Astrocyte (in vitro differentiated cells and primary cell): ENCODE measurements around the gene PINLYP. TPM values are rescaled to one million over a fixed set of nuclear protein-coding genes. Genes with fewer than 3 reads are reported as not detected.

Experiments
- DNase-seq: peaks from one replicate; pipeline ENCODE4 v3.0.0-alpha.2; 2010; ENCODE audit warnings: low read depth
- FAIRE-seq: peaks from 2 replicates; lab custom pipeline; 2011; peaks lifted over from hg19 to GRCh38; lab: Jason Lieb, UNC
- H2AFZ ChIP-seq: 2 replicates; pipeline ENCODE4 v1.6.0; 2012; ENCODE audit warnings: low read depth, low read length, inconsistent platforms
- H3K27ac ChIP-seq: 2 replicates; pipeline ENCODE4 v1.5.1; 2011; ENCODE audit warnings: low read depth, low read length, inconsistent platforms
- H3K27me3 ChIP-seq: 2 replicates; pipeline ENCODE4 v1.6.0; 2011; ENCODE audit warnings: low read length, inconsistent platforms; ENCODE audit not compliant: insufficient read depth
- H3K36me3 ChIP-seq: 2 replicates; pipeline ENCODE4 v1.5.1; 2011; ENCODE audit warnings: low read length, inconsistent platforms; ENCODE audit not compliant: insufficient read depth
- H3K4me1 ChIP-seq: 2 replicates; pipeline ENCODE4 v1.5.1; 2011; ENCODE audit warnings: low read length, inconsistent platforms; ENCODE audit not compliant: insufficient read depth
- H3K4me2 ChIP-seq: 2 replicates; pipeline ENCODE4 v1.6.0; 2012; ENCODE audit warnings: low read length, inconsistent platforms
- H3K4me3 ChIP-seq: 2 replicates; pipeline ENCODE4 v1.5.1; 2011; ENCODE audit warnings: low read depth, mild to moderate bottlenecking, low read length, inconsistent platforms; ENCODE audit not compliant: insufficient read depth
- H3K79me2 ChIP-seq: 2 replicates; pipeline ENCODE4 v1.6.0; 2012; ENCODE audit warnings: mild to moderate bottlenecking, low read length, inconsistent platforms; ENCODE audit not compliant: insufficient read depth
- H3K9ac ChIP-seq: 2 replicates; pipeline ENCODE4 v1.6.0; 2012; ENCODE audit warnings: mild to moderate bottlenecking, low read length, inconsistent platforms
- H3K9me3 ChIP-seq: 2 replicates; pipeline ENCODE4 v1.5.1; 2012; ENCODE audit warnings: low read depth, mild to moderate bottlenecking, low read length, inconsistent platforms; ENCODE audit not compliant: insufficient read depth
- H4K20me1 ChIP-seq: 2 replicates; pipeline ENCODE4 v1.6.0; 2012; ENCODE audit warnings: low read length, inconsistent platforms; ENCODE audit not compliant: insufficient read depth
- H3K27ac Mint-ChIP-seq: one replicate; pipeline ENCODE4 v1.8.0; 2021; ENCODE audit warnings: mild to moderate bottlenecking, mixed read lengths; ENCODE audit not compliant: unreplicated experiment
- H3K27me3 Mint-ChIP-seq: one replicate; pipeline ENCODE4 v1.8.0; 2021; ENCODE audit warnings: low read depth, mixed read lengths; ENCODE audit not compliant: unreplicated experiment
- H3K36me3 Mint-ChIP-seq: one replicate; pipeline ENCODE4 v1.8.0; 2021; ENCODE audit warnings: low read depth, mixed read lengths; ENCODE audit not compliant: unreplicated experiment
- H3K4me1 Mint-ChIP-seq: one replicate; pipeline ENCODE4 v1.8.0; 2021; ENCODE audit warnings: low read depth, mixed read lengths; ENCODE audit not compliant: unreplicated experiment
- H3K4me3 Mint-ChIP-seq: one replicate; pipeline ENCODE4 v1.8.0; 2021; ENCODE audit warnings: mild to moderate bottlenecking, moderate library complexity, mixed read lengths; ENCODE audit not compliant: unreplicated experiment
- H3K9me3 Mint-ChIP-seq: one replicate; pipeline ENCODE4 v1.8.0; 2021; ENCODE audit warnings: mild to moderate bottlenecking, mixed read lengths; ENCODE audit not compliant: unreplicated experiment
- EZH2 ChIP-seq: IDR thresholded peaks from 2 replicates; pipeline ENCODE4 v1.6.1; 2012; ENCODE audit warnings: mild to moderate bottlenecking, low read length, inconsistent platforms; ENCODE audit not compliant: insufficient read depth
- total RNA-seq: library from RNA; stranded (reverse); gene quantifications from 2 replicates; pipeline ENCODE4 v1.2.1, GENCODE V29; 2021
- TF ChIP-seq, protein P1 (sequence below): IDR thresholded peaks from 2 replicates; pipeline ENCODE4 v1.5.1; 2011; ENCODE audit warnings: low read depth, mild to moderate bottlenecking, inconsistent platforms, low read length, moderate library complexity; ENCODE audit not compliant: insufficient read depth

Gene PINLYP
- total RNA-seq, 1 donor from 2014 or later, result 0.30 TPM

DNA sequence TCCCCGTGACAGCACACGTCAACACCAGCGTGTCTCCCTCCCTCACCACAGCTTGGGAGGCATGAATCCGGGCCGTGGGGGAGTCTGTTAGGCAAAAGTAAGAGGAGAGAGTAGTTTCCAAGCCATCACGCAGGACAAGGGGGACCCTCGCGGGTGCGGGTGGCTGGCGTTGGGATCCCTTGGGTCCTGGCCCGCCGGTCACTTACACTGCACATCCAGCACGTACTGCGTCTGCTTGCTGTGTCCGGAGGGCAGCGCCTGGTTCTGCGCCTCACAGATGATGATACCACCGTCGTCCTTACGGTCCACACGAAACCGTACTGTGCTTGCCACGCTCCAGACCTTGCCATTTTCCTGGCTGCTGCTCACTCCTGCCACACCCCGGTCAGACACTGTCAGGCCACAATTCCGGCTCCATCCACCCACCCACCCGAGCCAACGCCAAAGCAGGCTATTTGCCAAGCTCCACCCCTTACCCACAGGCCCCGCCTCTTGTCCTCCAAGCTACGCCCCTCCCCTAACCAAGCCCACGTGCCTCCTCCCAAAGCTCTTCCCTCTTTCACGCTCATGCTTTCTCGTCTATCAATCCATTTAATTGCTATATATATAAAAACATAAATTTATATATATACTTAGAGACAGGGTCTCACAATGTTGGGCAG is 50.4 kb downstream of the PINLYP start:
- Mint-ChIP-seq H3K27me3 (no peaks in the 10 kb centered on the region), H3K36me3 (peaks cover 4% of the 10 kb centered on the region), H3K4me1 (no peaks in the 10 kb centered on the region), H3K4me3 (no peak overlapping the region), H3K9me3 (no peaks in the 10 kb centered on the region), H3K27ac (no peak overlapping the region)
- no peak for TF ChIP-seq EZH2
- TF ChIP-seq, protein P1, sequence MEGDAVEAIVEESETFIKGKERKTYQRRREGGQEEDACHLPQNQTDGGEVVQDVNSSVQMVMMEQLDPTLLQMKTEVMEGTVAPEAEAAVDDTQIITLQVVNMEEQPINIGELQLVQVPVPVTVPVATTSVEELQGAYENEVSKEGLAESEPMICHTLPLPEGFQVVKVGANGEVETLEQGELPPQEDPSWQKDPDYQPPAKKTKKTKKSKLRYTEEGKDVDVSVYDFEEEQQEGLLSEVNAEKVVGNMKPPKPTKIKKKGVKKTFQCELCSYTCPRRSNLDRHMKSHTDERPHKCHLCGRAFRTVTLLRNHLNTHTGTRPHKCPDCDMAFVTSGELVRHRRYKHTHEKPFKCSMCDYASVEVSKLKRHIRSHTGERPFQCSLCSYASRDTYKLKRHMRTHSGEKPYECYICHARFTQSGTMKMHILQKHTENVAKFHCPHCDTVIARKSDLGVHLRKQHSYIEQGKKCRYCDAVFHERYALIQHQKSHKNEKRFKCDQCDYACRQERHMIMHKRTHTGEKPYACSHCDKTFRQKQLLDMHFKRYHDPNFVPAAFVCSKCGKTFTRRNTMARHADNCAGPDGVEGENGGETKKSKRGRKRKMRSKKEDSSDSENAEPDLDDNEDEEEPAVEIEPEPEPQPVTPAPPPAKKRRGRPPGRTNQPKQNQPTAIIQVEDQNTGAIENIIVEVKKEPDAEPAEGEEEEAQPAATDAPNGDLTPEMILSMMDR, result no peak
- H3K36me3 ChIP-seq, result no peaks in the 10 kb centered on the region
- no peaks in the 10 kb centered on the region for H3K4me1 ChIP-seq
- no peak overlapping the region for H3K4me3 ChIP-seq
- H2AFZ ChIP-seq, result no peak overlapping the region
- H3K27ac ChIP-seq, result no peak overlapping the region
- no peak overlapping the region for H3K9ac ChIP-seq
- no peaks in the 10 kb centered on the region for H3K79me2 ChIP-seq
- H4K20me1 ChIP-seq, result no peaks in the 10 kb centered on the region
- H3K27me3 ChIP-seq, result no peaks in the 10 kb centered on the region
- H3K9me3 ChIP-seq, result no peaks in the 10 kb centered on the region
- FAIRE-seq (no peak), DNase-seq (no peak)
- no peak overlapping the region for H3K4me2 ChIP-seq

DNA sequence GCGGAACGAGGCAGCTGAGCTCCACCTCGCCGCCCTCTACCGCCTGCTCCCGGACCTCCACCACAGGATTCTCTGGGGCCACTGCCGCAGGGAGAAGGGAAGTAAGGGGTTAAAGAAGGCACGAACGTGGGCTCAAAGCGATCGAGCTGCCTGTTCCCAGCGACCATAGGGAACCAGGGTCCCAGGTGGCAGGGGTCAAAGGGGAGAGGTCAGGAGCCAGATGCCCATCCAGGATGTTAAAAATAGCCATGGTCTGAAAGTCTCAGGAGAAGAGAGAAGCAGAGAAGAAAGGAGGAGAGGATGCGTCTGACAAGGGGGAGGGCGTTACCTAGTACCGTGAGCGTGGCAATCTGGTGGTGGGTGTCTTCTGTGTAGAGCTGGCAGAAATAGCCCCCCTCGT is 51.2 kb downstream of the PINLYP start:
- no peak overlapping the region for H3K9ac ChIP-seq
- H3K79me2 ChIP-seq, result no peaks in the 10 kb centered on the region
- no peak for FAIRE-seq
- Mint-ChIP-seq H3K4me1 (no peaks in the 10 kb centered on the region), H3K9me3 (no peaks in the 10 kb centered on the region), H3K27me3 (no peaks in the 10 kb centered on the region), H3K27ac (no peak overlapping the region), H3K36me3 (peaks cover 4% of the 10 kb centered on the region), H3K4me3 (no peak overlapping the region)
- H3K9me3 ChIP-seq, result no peaks in the 10 kb centered on the region
- H3K4me3 ChIP-seq, result no peak overlapping the region
- H3K4me2 ChIP-seq, result no peak overlapping the region
- no peaks in the 10 kb centered on the region for H4K20me1 ChIP-seq
- no peak overlapping the region for H2AFZ ChIP-seq
- TF ChIP-seq EZH2, result no peak
- TF ChIP-seq, protein P1, result no peak
- H3K27ac ChIP-seq, result no peak overlapping the region
- no peak for DNase-seq
- no peaks in the 10 kb centered on the region for H3K4me1 ChIP-seq
- H3K27me3 ChIP-seq, result no peaks in the 10 kb centered on the region
- no peaks in the 10 kb centered on the region for H3K36me3 ChIP-seq

DNA sequence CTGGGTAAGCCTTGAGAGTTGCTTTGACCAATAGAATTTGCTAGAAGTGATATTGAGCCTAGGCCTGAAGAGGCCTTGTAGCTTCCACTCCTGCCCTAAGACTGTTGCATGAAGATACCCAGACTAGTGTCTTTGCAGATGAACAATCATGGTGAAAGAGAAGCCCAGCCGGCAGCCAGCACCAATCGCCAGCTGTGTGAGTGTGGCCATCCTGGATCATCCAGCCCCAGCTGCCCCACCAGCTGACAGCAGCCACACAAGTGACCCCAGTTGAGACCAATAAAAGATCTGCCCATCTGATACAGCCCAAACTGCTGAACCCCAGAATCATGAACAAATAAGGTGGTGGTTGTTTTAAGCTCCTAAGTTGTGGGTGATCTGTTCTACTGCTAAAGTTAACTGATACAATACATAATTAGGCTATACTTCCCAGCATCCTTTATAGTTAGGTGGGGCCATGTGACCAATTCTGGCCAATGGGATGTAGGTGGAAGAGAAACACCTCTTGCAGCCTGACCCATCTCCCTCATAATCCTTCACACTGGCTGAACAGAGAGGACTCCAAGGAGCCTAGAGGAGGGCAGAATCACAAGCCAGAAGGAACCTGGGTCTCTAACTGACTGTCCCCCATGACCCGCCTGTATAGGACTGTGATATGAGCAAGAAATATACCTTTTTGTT is 53.2 kb downstream of the PINLYP start:
- Histone ChIP-seq H2AFZ (no peak overlapping the region), H3K9me3 (no peaks in the 10 kb centered on the region), H3K9ac (no peak overlapping the region), H3K27ac (no peak overlapping the region), H3K4me1 (no peaks in the 10 kb centered on the region), H3K4me2 (no peak overlapping the region), H3K36me3 (no peaks in the 10 kb centered on the region), H4K20me1 (no peaks in the 10 kb centered on the region), H3K27me3 (no peaks in the 10 kb centered on the region), H3K4me3 (no peak overlapping the region), H3K79me2 (no peaks in the 10 kb centered on the region)
- no peaks in the 10 kb centered on the region for H3K9me3 Mint-ChIP-seq
- H3K36me3 Mint-ChIP-seq, result peaks cover 3% of the 10 kb centered on the region
- no peak for TF ChIP-seq EZH2
- TF ChIP-seq, protein P1, result no peak
- H3K27me3 Mint-ChIP-seq, result no peaks in the 10 kb centered on the region
- no peak overlapping the region for H3K4me3 Mint-ChIP-seq
- no peaks in the 10 kb centered on the region for H3K4me1 Mint-ChIP-seq
- H3K27ac Mint-ChIP-seq, result no peak overlapping the region
- FAIRE-seq, result no peak
- DNase-seq, result no peak
